GM23338 (cell line): ENCODE measurements around the gene BCO1.

Experiments used
- CREB1 ChIP-seq: fragments of 250-450 bp; sonication (Bioruptor Pico); IDR thresholded peaks from 2 replicates; pipeline ENCODE4 v1.5.0; 2020; ENCODE audit warnings: low read depth, mild to moderate bottlenecking, moderate library complexity
- CTCF ChIP-seq, 2 experiments: fragments of 200-600 bp in 1 of 2; sonication (generic) in 1 of 2; conservative IDR thresholded peaks; 2 replicates each; pipeline versions ENCODE4 v1.5.1 to v1.6.1; 2016 to 2017; ENCODE audit warnings: antibody characterized with exemption in 2 of 2, low read depth in 2 of 2, mild to moderate bottlenecking in 2 of 2, moderate library complexity in 1 of 2
- ETS1 ChIP-seq: IDR thresholded peaks from 2 replicates; pipeline ENCODE4 v1.6.1; 2016; ENCODE audit warnings: antibody characterized with exemption
- EZH2 ChIP-seq: fragments of 200-600 bp; sonication (generic); IDR thresholded peaks from one replicate; pipeline ENCODE4 v1.8.0; 2017; ENCODE audit warnings: antibody characterized with exemption, mild to moderate bottlenecking, low read depth; ENCODE audit not compliant: unreplicated experiment
- EZH2phosphoT487 ChIP-seq: fragments of 200-600 bp; sonication (generic); IDR thresholded peaks from one replicate; pipeline ENCODE4 v1.8.1; 2018; ENCODE audit warnings: antibody characterized with exemption; ENCODE audit not compliant: unreplicated experiment
- JUNB ChIP-seq: IDR thresholded peaks from one replicate; pipeline ENCODE4 v1.6.1; 2016; ENCODE audit warnings: antibody characterized with exemption; ENCODE audit not compliant: unreplicated experiment
- POLR2AphosphoS5 ChIP-seq: IDR thresholded peaks from 2 replicates; pipeline ENCODE4 v1.6.1; 2016; ENCODE audit warnings: antibody characterized with exemption, low read depth
- REST ChIP-seq: IDR thresholded peaks from one replicate; pipeline ENCODE4 v1.6.1; 2018; ENCODE audit warnings: antibody characterized with exemption; ENCODE audit not compliant: unreplicated experiment
- STAT1 ChIP-seq: IDR thresholded peaks from one replicate; pipeline ENCODE4 v1.6.1; 2016; ENCODE audit warnings: antibody characterized with exemption; ENCODE audit not compliant: unreplicated experiment
- ZNF114 ChIP-seq: fragments of 250-450 bp; sonication (Bioruptor Pico); IDR thresholded peaks from 2 replicates; pipeline ENCODE4 v1.5.0; 2020; ENCODE audit warnings: mild to moderate bottlenecking, moderate library complexity
- ZNF331 ChIP-seq: fragments of 250-450 bp; sonication (Bioruptor Pico); IDR thresholded peaks from 2 replicates; pipeline ENCODE4 v1.5.0; 2020; ENCODE audit warnings: low read depth, mild to moderate bottlenecking, moderate library complexity

GRCh38 chr16:81259916-81260315 lies 21.4 kb downstream of the BCO1 start:
- TF ChIP-seq CTCF (conservative IDR thresholded peaks at IDR 0.05; ENCODE audit: low read depth in 2 of 2) (no peak), CREB1 (CRISPR knock-in tag) (no peak), EZH2 (no peak), REST (no peak), STAT1 (no peak), POLR2AphosphoS5 (no peak), JUNB (no peak), EZH2phosphoT487 (no peak), ZNF114 (no peak), ETS1 (no peak), ZNF331 (CRISPR knock-in tag) (no peak)
